Lower lobe of right lung (tissue), 2 donors: ENCODE results near the gene DNAJC8. TPM values are rescaled to one million over a fixed set of nuclear protein-coding genes. Genes with fewer than 3 reads are reported as not detected.

Experiments used
- ATAC-seq, 2 donors: fragments of 200-7000 bp; cut with Tn5 transposase; one replicate each; pipeline ENCODE4 v1.9.1; 2020 to 2022; ENCODE audit warnings: mild to moderate bottlenecking in 2 of 2, moderate library complexity in 2 of 2
- DNase-seq: peaks from one replicate; pipeline ENCODE4 v3.0.0-alpha.2; 2020
- H3K27ac ChIP-seq: fragments of 200-600 bp; one replicate; pipeline ENCODE4 v1.8.0; 2022
- H3K27me3 ChIP-seq: fragments of 200-600 bp; one replicate; pipeline ENCODE4 v1.8.0; 2022; ENCODE audit warnings: low read depth
- H3K36me3 ChIP-seq: fragments of 200-600 bp; one replicate; pipeline ENCODE4 v1.8.0; 2022; ENCODE audit warnings: mild to moderate bottlenecking
- H3K4me1 ChIP-seq: fragments of 200-600 bp; one replicate; pipeline ENCODE4 v1.8.0; 2022
- H3K4me3 ChIP-seq: fragments of 200-600 bp; one replicate; pipeline ENCODE4 v1.8.0; 2022; ENCODE audit warnings: mild to moderate bottlenecking
- H3K9me3 ChIP-seq: fragments of 200-600 bp; one replicate; pipeline ENCODE4 v1.8.0; 2022
- intact Hi-C: fragments of 100-400 bp; cut with DNase I; formaldehyde crosslinking; loops from one replicate; pipeline ENCODE4 v1.11.0; 2022
- total RNA-seq: library from RNA; stranded (reverse); fragmentation: NEBNext Ultra II Directional; extraction: Animal tissue kit (Norgen Biotek cat#: 25700); gene quantifications from one replicate; pipeline ENCODE4 v1.2.1, GENCODE V29; 2021
- TF ChIP-seq, protein P1 (sequence below): fragments of 200-600 bp; IDR thresholded peaks from one replicate; pipeline ENCODE4 v1.8.0; 2022; ENCODE audit warnings: antibody characterized with exemption, mild to moderate bottlenecking
- donor health status: DM: no; HTN: yes; CAD: no; lungs with severe emphysema.

DNAJC8 gene
- total RNA-seq, 1 donor from 2014 or later = 68.9 TPM

DNA sequence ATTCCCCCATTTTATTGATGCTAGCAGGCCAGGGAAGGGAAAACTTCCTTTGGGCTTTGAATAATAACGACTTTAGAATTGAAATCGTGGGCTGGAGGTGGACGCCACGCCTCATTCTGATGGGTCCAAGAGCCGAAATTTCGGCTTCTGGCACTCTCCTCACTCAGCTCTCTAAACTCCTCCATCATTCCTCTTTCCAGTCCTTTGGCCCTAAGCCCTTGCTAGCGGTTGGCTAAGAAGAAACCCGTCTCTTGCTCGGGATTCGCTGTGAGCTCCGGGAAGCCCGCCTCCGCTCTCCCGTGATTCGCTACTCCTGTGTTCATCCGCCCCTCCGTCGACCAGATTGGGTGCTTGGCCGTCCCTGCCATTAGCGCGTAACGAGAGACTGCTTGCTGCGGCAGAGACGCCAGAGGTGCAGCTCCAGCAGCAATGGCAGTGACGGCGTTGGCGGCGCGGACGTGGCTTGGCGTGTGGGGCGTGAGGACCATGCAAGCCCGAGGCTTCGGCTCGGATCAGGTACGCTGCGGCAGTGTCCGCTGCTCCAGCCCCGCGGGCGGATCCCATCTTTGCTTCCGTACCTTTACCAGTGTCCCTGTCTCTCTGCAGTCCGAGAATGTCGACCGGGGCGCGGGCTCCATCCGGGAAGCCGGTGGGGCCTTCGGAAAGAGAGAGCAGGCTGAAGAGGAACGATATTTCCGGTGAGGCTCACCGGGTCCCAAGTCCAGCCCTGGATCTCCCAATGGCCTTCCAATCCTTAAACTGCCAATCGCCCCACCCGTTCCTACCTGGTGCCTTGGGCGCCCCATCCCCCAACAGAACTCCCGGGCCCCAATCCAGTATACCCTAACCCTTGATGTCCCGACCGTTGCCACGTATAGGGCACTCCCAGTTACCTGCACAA, 3.2 kb upstream of the DNAJC8 start, which contains the start of gene ATP5IF1:
Gene ATP5IF1 (plus strand): TSS at position 370 of the 901 bp plus-strand sequence. CDS start 60 bp downstream, at position 430.
- Histone ChIP-seq H3K36me3 (peaks cover 12% of the 10 kb centered on the region), H3K27ac (peak within 1 kb of the TSS; percentile 90), H3K27me3 (no peaks in the 10 kb centered on the region), H3K4me3 (peak within 1 kb of the TSS; percentile 95), H3K4me1 (peaks cover 38% of the 10 kb centered on the region), H3K9me3 (no peaks in the 10 kb centered on the region)
- DNase-seq = peak; percentile 97
- TF ChIP-seq, protein P1, sequence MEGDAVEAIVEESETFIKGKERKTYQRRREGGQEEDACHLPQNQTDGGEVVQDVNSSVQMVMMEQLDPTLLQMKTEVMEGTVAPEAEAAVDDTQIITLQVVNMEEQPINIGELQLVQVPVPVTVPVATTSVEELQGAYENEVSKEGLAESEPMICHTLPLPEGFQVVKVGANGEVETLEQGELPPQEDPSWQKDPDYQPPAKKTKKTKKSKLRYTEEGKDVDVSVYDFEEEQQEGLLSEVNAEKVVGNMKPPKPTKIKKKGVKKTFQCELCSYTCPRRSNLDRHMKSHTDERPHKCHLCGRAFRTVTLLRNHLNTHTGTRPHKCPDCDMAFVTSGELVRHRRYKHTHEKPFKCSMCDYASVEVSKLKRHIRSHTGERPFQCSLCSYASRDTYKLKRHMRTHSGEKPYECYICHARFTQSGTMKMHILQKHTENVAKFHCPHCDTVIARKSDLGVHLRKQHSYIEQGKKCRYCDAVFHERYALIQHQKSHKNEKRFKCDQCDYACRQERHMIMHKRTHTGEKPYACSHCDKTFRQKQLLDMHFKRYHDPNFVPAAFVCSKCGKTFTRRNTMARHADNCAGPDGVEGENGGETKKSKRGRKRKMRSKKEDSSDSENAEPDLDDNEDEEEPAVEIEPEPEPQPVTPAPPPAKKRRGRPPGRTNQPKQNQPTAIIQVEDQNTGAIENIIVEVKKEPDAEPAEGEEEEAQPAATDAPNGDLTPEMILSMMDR = no peak
- peak; percentile 98 for ATAC-seq
- intact Hi-C loops = no loop called here

DNA sequence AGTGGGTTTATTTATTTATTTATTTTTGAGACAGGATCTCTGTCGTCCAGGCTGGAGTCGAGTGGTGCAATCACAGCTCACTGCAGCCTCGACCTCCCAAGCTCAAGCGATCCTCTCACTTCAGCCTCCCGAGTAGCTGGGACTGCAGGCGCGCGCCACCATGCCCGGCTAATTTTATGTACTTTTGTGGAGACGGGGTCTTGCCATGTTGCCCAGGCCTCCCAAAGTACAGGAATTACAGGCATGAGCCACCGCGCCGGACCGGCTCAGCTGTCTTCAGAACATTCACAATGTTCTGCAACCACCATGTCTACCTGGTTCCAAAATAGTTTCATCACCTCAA, 406 bp upstream of the DNAJC8 start:
- H3K36me3 ChIP-seq = peaks cover 33% of the 10 kb centered on the region
- peak overlapping the region; percentile 94 for H3K4me3 ChIP-seq
- H3K9me3 ChIP-seq = no peaks in the 10 kb centered on the region
- ATAC-seq (no peak), DNase-seq (no peak)
- no peaks in the 10 kb centered on the region for H3K27me3 ChIP-seq
- TF ChIP-seq, protein P1 = no peak
- peak overlapping the region; percentile 81 for H3K27ac ChIP-seq
- peaks cover 40% of the 10 kb centered on the region for H3K4me1 ChIP-seq
- intact Hi-C loops = no loop called here

DNA sequence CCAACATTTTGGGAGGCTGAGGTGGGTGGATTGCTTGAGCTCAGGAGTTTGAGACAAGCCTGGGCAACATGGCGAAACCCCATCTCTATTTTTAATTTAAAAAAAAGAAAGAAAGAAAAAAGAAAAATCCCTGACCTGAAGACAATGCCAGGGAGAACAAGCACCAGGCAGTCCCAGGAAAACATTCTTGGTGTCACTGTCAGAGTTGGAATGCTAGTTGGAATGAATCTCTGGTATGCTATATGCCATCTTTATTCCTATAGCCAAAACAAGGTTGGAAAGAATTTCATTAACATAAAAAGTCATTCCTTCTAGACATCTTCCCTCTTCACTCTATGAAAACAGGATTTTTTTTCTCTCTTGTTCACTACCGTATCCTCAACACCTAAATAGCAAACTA, 2.8 kb downstream of the DNAJC8 start:
- ATAC-seq (no peak), DNase-seq (no peak)
- Histone ChIP-seq H3K27me3 (no peaks in the 10 kb centered on the region), H3K4me3 (no peak overlapping the region), H3K27ac (no peak overlapping the region), H3K4me1 (peaks cover 22% of the 10 kb centered on the region), H3K36me3 (peaks cover 56% of the 10 kb centered on the region), H3K9me3 (no peaks in the 10 kb centered on the region)
- intact Hi-C loops = no loop called here
- TF ChIP-seq, protein P1 = no peak

DNA sequence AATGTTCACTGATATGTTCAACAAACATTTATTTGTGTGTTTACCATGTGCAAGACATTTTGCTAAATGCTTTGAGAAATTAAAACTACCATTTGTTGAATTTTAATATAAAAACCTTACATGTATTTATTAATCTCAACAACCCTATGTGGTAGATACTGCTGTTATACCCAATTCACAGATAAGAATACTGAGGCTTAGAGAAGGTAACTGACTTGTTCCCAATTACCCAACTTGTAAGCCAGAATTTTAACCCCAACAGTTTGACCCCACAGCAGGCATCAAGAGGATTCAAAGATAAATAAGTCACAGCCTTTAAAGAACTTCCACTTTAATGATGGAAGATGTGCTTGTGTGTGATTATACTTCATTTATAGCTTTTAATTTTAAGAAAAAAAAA, 3.7 kb downstream of the DNAJC8 start:
- Histone ChIP-seq H3K27me3 (no peaks in the 10 kb centered on the region), H3K27ac (no peak overlapping the region), H3K4me3 (no peak overlapping the region), H3K9me3 (no peaks in the 10 kb centered on the region), H3K4me1 (peaks cover 19% of the 10 kb centered on the region), H3K36me3 (peaks cover 65% of the 10 kb centered on the region)
- DNase-seq (no peak), ATAC-seq (no peak)
- intact Hi-C loops = no loop called here
- TF ChIP-seq, protein P1 = no peak

DNA sequence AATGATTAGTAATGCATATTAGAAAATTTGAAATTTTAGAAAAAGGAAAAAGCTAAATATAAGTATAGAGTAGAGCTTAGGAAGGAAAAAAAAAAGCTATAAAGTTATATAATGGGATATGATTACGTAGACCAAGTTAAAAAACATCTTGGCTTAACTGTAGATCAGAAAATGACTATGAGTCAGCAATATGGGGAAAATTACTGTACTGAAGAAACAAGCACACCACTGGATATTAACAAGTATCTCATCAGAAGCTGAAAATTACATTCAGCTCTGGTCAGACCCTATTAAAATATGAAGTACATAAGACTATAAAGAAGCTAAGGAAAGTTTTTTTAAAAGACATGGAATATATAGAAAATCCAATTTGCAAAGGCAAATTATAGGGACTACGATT, 19.5 kb downstream of the DNAJC8 start:
- H3K4me1 ChIP-seq = peaks cover 8% of the 10 kb centered on the region
- H3K36me3 ChIP-seq = peaks cover 73% of the 10 kb centered on the region
- H3K27me3 ChIP-seq = no peaks in the 10 kb centered on the region
- H3K4me3 ChIP-seq = no peak overlapping the region
- no peaks in the 10 kb centered on the region for H3K9me3 ChIP-seq
- TF ChIP-seq, protein P1 = no peak
- ATAC-seq (no peak), DNase-seq (no peak)
- no peak overlapping the region for H3K27ac ChIP-seq
- intact Hi-C loops = no loop called here
